ENCODE results near the gene DACT1. TPM values are rescaled to one million over a fixed set of nuclear protein-coding genes. Genes with fewer than 3 reads are reported as not detected.
A peak's percentile ranks its signal among the peaks of the same experiment; 100 is the strongest.

DACT1 gene
- polyA plus RNA-seq, 1 donor from 2014 or later = 125 TPM

DNA sequence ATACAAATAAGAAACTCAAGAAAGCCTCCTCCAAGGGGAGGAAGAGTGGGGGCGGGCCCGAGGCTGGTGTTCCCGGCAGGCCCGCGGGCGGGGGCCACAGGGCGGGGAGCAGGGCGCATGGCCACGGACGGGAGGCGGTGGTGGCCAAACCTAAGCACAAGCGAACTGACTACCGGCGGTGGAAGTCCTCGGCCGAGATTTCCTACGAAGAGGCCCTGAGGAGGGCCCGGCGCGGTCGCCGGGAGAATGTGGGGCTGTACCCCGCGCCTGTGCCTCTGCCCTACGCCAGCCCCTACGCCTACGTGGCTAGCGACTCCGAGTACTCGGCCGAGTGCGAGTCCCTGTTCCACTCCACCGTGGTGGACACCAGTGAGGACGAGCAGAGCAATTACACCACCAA is 8.7 kb downstream of the DACT1 start:
- Histone ChIP-seq H3K4me3 (ENCODE audit: low read length) (no peak overlapping the region), H2AFZ (ENCODE audit: low read depth, low read length) (no peak overlapping the region), H3K79me2 (replicated peaks; ENCODE audit: insufficient read depth, low read length) (peaks cover 5% of the 10 kb centered on the region), H3F3A (ENCODE audit: insufficient read depth, low read length, poor library complexity, severe bottlenecking) (no peaks in the 10 kb centered on the region), H3K27ac (ENCODE audit: low read length) (no peak overlapping the region), H3K9me3 (ENCODE audit: low read length) (no peaks in the 10 kb centered on the region), H3K4me2 (ENCODE audit: low read length) (no peak overlapping the region), H3K36me3 (ENCODE audit: insufficient read depth, low read length) (peaks cover 24% of the 10 kb centered on the region), H4K20me1 (ENCODE audit: insufficient read depth) (no peaks in the 10 kb centered on the region), H3K9me2 (ENCODE audit: insufficient read depth, low read length) (no peaks in the 10 kb centered on the region), H3K27me3 (ENCODE audit: insufficient read depth, low read depth, low read length) (no peaks in the 10 kb centered on the region), H3K9ac (ENCODE audit: low read length) (no peak overlapping the region)
- TF ChIP-seq, protein P1, sequence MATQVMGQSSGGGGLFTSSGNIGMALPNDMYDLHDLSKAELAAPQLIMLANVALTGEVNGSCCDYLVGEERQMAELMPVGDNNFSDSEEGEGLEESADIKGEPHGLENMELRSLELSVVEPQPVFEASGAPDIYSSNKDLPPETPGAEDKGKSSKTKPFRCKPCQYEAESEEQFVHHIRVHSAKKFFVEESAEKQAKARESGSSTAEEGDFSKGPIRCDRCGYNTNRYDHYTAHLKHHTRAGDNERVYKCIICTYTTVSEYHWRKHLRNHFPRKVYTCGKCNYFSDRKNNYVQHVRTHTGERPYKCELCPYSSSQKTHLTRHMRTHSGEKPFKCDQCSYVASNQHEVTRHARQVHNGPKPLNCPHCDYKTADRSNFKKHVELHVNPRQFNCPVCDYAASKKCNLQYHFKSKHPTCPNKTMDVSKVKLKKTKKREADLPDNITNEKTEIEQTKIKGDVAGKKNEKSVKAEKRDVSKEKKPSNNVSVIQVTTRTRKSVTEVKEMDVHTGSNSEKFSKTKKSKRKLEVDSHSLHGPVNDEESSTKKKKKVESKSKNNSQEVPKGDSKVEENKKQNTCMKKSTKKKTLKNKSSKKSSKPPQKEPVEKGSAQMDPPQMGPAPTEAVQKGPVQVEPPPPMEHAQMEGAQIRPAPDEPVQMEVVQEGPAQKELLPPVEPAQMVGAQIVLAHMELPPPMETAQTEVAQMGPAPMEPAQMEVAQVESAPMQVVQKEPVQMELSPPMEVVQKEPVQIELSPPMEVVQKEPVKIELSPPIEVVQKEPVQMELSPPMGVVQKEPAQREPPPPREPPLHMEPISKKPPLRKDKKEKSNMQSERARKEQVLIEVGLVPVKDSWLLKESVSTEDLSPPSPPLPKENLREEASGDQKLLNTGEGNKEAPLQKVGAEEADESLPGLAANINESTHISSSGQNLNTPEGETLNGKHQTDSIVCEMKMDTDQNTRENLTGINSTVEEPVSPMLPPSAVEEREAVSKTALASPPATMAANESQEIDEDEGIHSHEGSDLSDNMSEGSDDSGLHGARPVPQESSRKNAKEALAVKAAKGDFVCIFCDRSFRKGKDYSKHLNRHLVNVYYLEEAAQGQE (IDR thresholded peaks at IDR 0.05; ENCODE audit: borderline replicate concordance) = no peak
- TF ChIP-seq TAF1 (IDR thresholded peaks at IDR 0.05; ENCODE audit: low read depth) (no peak), RAD21 (conservative IDR thresholded peaks at IDR 0.05) (no peak), EP300 (conservative IDR thresholded peaks at IDR 0.05; ENCODE audit: poor library complexity, severe bottlenecking) (no peak), EZH2 (IDR thresholded peaks at IDR 0.05; ENCODE audit: borderline replicate concordance, insufficient read depth, low read length, poor library complexity, severe bottlenecking) (no peak), SMC3 (conservative IDR thresholded peaks at IDR 0.05; ENCODE audit: poor library complexity) (no peak), MXI1 (conservative IDR thresholded peaks at IDR 0.05; ENCODE audit: poor library complexity, severe bottlenecking) (no peak), POLR2AphosphoS5 (IDR thresholded peaks at IDR 0.05) (no peak)
- TF ChIP-seq, protein P2, sequence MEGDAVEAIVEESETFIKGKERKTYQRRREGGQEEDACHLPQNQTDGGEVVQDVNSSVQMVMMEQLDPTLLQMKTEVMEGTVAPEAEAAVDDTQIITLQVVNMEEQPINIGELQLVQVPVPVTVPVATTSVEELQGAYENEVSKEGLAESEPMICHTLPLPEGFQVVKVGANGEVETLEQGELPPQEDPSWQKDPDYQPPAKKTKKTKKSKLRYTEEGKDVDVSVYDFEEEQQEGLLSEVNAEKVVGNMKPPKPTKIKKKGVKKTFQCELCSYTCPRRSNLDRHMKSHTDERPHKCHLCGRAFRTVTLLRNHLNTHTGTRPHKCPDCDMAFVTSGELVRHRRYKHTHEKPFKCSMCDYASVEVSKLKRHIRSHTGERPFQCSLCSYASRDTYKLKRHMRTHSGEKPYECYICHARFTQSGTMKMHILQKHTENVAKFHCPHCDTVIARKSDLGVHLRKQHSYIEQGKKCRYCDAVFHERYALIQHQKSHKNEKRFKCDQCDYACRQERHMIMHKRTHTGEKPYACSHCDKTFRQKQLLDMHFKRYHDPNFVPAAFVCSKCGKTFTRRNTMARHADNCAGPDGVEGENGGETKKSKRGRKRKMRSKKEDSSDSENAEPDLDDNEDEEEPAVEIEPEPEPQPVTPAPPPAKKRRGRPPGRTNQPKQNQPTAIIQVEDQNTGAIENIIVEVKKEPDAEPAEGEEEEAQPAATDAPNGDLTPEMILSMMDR (IDR thresholded peaks at IDR 0.05; ENCODE audit: poor library complexity, severe bottlenecking) = no peak

DNA sequence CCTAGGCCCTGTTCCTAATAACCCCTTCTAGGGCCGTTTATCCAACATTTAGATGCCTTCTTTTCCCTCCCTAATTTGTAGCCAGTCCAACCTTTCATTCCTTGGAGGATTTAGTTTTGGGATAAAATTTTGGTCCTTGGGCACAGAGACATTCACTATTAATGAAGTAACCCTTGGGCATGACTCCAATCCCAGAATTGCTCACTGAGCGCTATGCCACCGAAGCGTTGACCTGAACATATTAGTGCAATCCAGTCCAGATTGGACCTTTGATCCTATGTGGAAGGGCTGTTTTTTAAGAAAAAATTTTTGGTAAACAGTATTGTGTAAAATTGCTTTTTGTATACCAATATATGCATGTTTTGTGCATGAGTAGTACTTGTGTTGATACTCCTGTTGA is 10.0 kb downstream of the DACT1 start:
- no peak overlapping the region for H3K27ac ChIP-seq (ENCODE audit: low read length)
- H3K79me2 ChIP-seq (replicated peaks; ENCODE audit: insufficient read depth, low read length) = peaks cover 5% of the 10 kb centered on the region
- no peak overlapping the region for H3K4me2 ChIP-seq (ENCODE audit: low read length)
- TF ChIP-seq, protein P2 (IDR thresholded peaks at IDR 0.05; ENCODE audit: poor library complexity, severe bottlenecking) = no peak
- TF ChIP-seq MXI1 (conservative IDR thresholded peaks at IDR 0.05; ENCODE audit: poor library complexity, severe bottlenecking) (no peak), TAF1 (IDR thresholded peaks at IDR 0.05; ENCODE audit: low read depth) (no peak), POLR2AphosphoS5 (IDR thresholded peaks at IDR 0.05) (no peak)
- TF ChIP-seq, protein P1 (IDR thresholded peaks at IDR 0.05; ENCODE audit: borderline replicate concordance) = no peak
- peak overlapping the region; percentile 46 for H3K4me3 ChIP-seq (ENCODE audit: low read length)
- H2AFZ ChIP-seq (ENCODE audit: low read depth, low read length) = no peak overlapping the region
- no peaks in the 10 kb centered on the region for H3K9me3 ChIP-seq (ENCODE audit: low read length)
- no peaks in the 10 kb centered on the region for H3K9me2 ChIP-seq (ENCODE audit: insufficient read depth, low read length)
- H3K9ac ChIP-seq (ENCODE audit: low read length) = no peak overlapping the region
- H4K20me1 ChIP-seq (ENCODE audit: insufficient read depth) = no peaks in the 10 kb centered on the region
- no peaks in the 10 kb centered on the region for H3F3A ChIP-seq (ENCODE audit: insufficient read depth, low read length, poor library complexity, severe bottlenecking)
- H3K36me3 ChIP-seq (ENCODE audit: insufficient read depth, low read length) = peaks cover 19% of the 10 kb centered on the region
- H3K27me3 ChIP-seq (ENCODE audit: insufficient read depth, low read depth, low read length) = no peaks in the 10 kb centered on the region
